Prostate gland (tissue), 2 donors: ENCODE measurements around the gene ASZ1. TPM values are rescaled to one million over a fixed set of nuclear protein-coding genes. Genes with fewer than 3 reads are reported as not detected.

ENCODE experiments used
- DNase-seq: peaks from one replicate; pipeline ENCODE4 v3.0.0-alpha.2; 2019; ENCODE audit warnings: low spot score
- H3K27ac ChIP-seq, 2 donors: fragments of 200-600 bp; sonication (generic); 2 replicates each; pipeline ENCODE4 v1.5.1; 2017 to 2019
- H3K27me3 ChIP-seq: fragments of 200-600 bp; sonication (generic); replicated peaks from 2 replicates; pipeline ENCODE4 v1.5.1; 2019; ENCODE audit not compliant: insufficient read depth
- H3K36me3 ChIP-seq, 2 donors: fragments of 200-600 bp; sonication (generic); 1 replicate in 1 of 2; 2 replicates in 1 of 2; pipeline versions ENCODE4 v1.5.1 to v1.8.1; 2017 to 2019
- H3K4me1 ChIP-seq: fragments of 200-600 bp; sonication (generic); replicated peaks from 2 replicates; pipeline ENCODE4 v1.5.1; 2019
- H3K4me3 ChIP-seq, 2 donors: fragments of 200-600 bp; sonication (generic); 2 replicates each; pipeline ENCODE4 v1.5.1; 2017 to 2019
- H3K9me3 ChIP-seq: fragments of 200-600 bp; sonication (generic); 2 replicates; pipeline ENCODE4 v1.5.1; 2017
- CTCF ChIP-seq, 4 experiments: fragments of 200-600 bp in 2 of 4; fragments of 450-650 bp in 2 of 4; sonication (generic) in 2 of 4; IDR thresholded peaks; 1 replicate in 3 of 4; 2 replicates in 1 of 4; pipeline ENCODE4 v1.5.1; 2016 to 2019; ENCODE audit warnings: antibody characterized with exemption in 4 of 4, mild to moderate bottlenecking in 2 of 4, moderate library complexity in 2 of 4
- POLR2A ChIP-seq: fragments of 450-650 bp; IDR thresholded peaks from one replicate; pipeline ENCODE4 v1.6.1; 2016; ENCODE audit warnings: antibody characterized with exemption, mild to moderate bottlenecking
- POLR2AphosphoS5 ChIP-seq: sonication (generic); formaldehyde crosslinking; IDR thresholded peaks from one replicate; pipeline ENCODE4 v1.6.1; 2017; ENCODE audit warnings: antibody characterized with exemption
- WGBS: methylation state at CpG from one replicate; pipeline ENCODE4 v1.1.5; 2018; 5-methylcytosine and 5-hydroxymethylcytosine counted together
- intact Hi-C: fragments of 100-400 bp; cut with DNase I; formaldehyde crosslinking; loops from one replicate; pipeline ENCODE4 v1.14.2; 2022
- total RNA-seq, 2 donors: library from RNA; depleted of rRNA; stranded (reverse); fragments of >200 nt; gene quantifications; one replicate each; pipeline ENCODE4 v1.1.0, GENCODE V29; 2016

ASZ1 gene
- total RNA-seq, 2 donors from 2014 or later = 6.1 TPM; not detected in 1

- Histone ChIP-seq H3K36me3 (no peaks in the 10 kb centered on the region), H3K4me1 (no peaks in the 10 kb centered on the region), H3K27ac (no peak overlapping the region), H3K9me3 (no peaks in the 10 kb centered on the region), H3K4me3 (no peak overlapping the region), H3K27me3 (no peaks in the 10 kb centered on the region)
- 93% methylated on average over 2 of the region's 2 CpGs for WGBS
- intact Hi-C loops = no loop called here
- no peak for TF ChIP-seq CTCF (IDR thresholded peaks at IDR 0.05)
- no peak for TF ChIP-seq POLR2A
- TF ChIP-seq POLR2AphosphoS5 = no peak
- DNase-seq = no peak
These were observed 77.7 kb downstream of the ASZ1 start for GRCh38 chr7:117349570-117349969.

GRCh38 chr7:117347962-117348672 is 79.2 kb downstream of the ASZ1 start:
- no peak for DNase-seq
- TF ChIP-seq POLR2A (no peak), CTCF (IDR thresholded peaks at IDR 0.05) (no peak), POLR2AphosphoS5 (no peak)

GRCh38 chr7:117347480-117347879 is 79.8 kb downstream of the ASZ1 start:
- Histone ChIP-seq H3K27ac (no peak overlapping the region), H3K27me3 (no peaks in the 10 kb centered on the region), H3K36me3 (no peaks in the 10 kb centered on the region), H3K9me3 (no peaks in the 10 kb centered on the region), H3K4me3 (no peak overlapping the region), H3K4me1 (no peaks in the 10 kb centered on the region)
- 89% methylated on average over 6 of the region's 6 CpGs for WGBS
- intact Hi-C loops = no loop called here
- no peak for DNase-seq
- no peak for TF ChIP-seq POLR2A
- TF ChIP-seq POLR2AphosphoS5 = no peak
- TF ChIP-seq CTCF (IDR thresholded peaks at IDR 0.05) = no peak

More at GRCh38 chr7:117347962-117348672, 79.2 kb downstream of the ASZ1 start:
- no peaks in the 10 kb centered on the region for H3K9me3 ChIP-seq
- 88% methylated on average over 7 of the region's 7 CpGs for WGBS
- intact Hi-C loops = no loop called here
- no peaks in the 10 kb centered on the region for H3K27me3 ChIP-seq
- no peak overlapping the region for H3K27ac ChIP-seq
- no peaks in the 10 kb centered on the region for H3K36me3 ChIP-seq
- H3K4me3 ChIP-seq = no peak overlapping the region
- H3K4me1 ChIP-seq = no peaks in the 10 kb centered on the region

- TF ChIP-seq CTCF (IDR thresholded peaks at IDR 0.05) (no peak), POLR2AphosphoS5 (no peak), POLR2A (no peak)
- H3K9me3 ChIP-seq = no peaks in the 10 kb centered on the region
- no peak for DNase-seq
These were observed 81.1 kb downstream of the ASZ1 start for GRCh38 chr7:117346161-117346560.

GRCh38 chr7:117338020-117338419 is 89.3 kb downstream of the ASZ1 start:
- WGBS = 86% methylated on average over 1 of the region's 1 CpG
- DNase-seq = no peak
- intact Hi-C loops = no loop called here

More at GRCh38 chr7:117346161-117346560, 81.1 kb downstream of the ASZ1 start:
- no peaks in the 10 kb centered on the region for H3K4me1 ChIP-seq
- no peak overlapping the region for H3K27ac ChIP-seq
- H3K27me3 ChIP-seq = no peaks in the 10 kb centered on the region
- no peak overlapping the region for H3K4me3 ChIP-seq
- no peaks in the 10 kb centered on the region for H3K36me3 ChIP-seq
- intact Hi-C loops = no loop called here

More at GRCh38 chr7:117338020-117338419, 89.3 kb downstream of the ASZ1 start:
- H3K27ac ChIP-seq = no peak overlapping the region
- H3K36me3 ChIP-seq = no peaks in the 10 kb centered on the region
- H3K27me3 ChIP-seq = no peaks in the 10 kb centered on the region
- no peak overlapping the region for H3K4me3 ChIP-seq
- TF ChIP-seq POLR2A (no peak), POLR2AphosphoS5 (no peak), CTCF (IDR thresholded peaks at IDR 0.05) (no peak)
- H3K4me1 ChIP-seq = no peaks in the 10 kb centered on the region
- no peaks in the 10 kb centered on the region for H3K9me3 ChIP-seq
